SK-N-SH treated with all-trans-retinoic acid at 6 μM for 48 hours (cell line): ENCODE measurements around the gene IGSF22.

Experiments
- ARNTL ChIP-seq: fragments of 450-650 bp; formaldehyde crosslinking; IDR thresholded peaks from 2 replicates; pipeline ENCODE4 v1.5.0; 2020; ENCODE audit warnings: low read depth, mild to moderate bottlenecking, moderate library complexity, borderline replicate concordance
- CSDC2 ChIP-seq: fragments of 250-450 bp; sonication (Bioruptor Pico); IDR thresholded peaks from 2 replicates; pipeline ENCODE4 v1.5.0; 2020; ENCODE audit warnings: mild to moderate bottlenecking, moderate library complexity
- ESRRG ChIP-seq: fragments of 250-450 bp; sonication (Bioruptor Pico); IDR thresholded peaks from 2 replicates; pipeline ENCODE4 v1.6.1; 2021; ENCODE audit warnings: mild to moderate bottlenecking
- GLIS3 ChIP-seq: fragments of 250-450 bp; sonication (Bioruptor Pico); IDR thresholded peaks from 2 replicates; pipeline ENCODE4 v1.5.0; 2020; ENCODE audit warnings: mild to moderate bottlenecking, moderate library complexity
- ISL1 ChIP-seq: fragments of 250-450 bp; sonication (Bioruptor Pico); IDR thresholded peaks from 2 replicates; pipeline ENCODE4 v2.1.2; 2022; ENCODE audit warnings: mild to moderate bottlenecking, moderate library complexity
- PATZ1 ChIP-seq: fragments of 250-450 bp; sonication (Bioruptor Pico); IDR thresholded peaks from 2 replicates; pipeline ENCODE4 v1.8.0; 2020; ENCODE audit warnings: mild to moderate bottlenecking, moderate library complexity, borderline replicate concordance
- RARB ChIP-seq: fragments of 250-450 bp; sonication (Bioruptor Pico); IDR thresholded peaks from 2 replicates; pipeline ENCODE4 v1.8.0; 2021; ENCODE audit warnings: mild to moderate bottlenecking, moderate library complexity
- TOX ChIP-seq: fragments of 250-450 bp; sonication (Bioruptor Pico); IDR thresholded peaks from 2 replicates; pipeline ENCODE4 v1.8.0; 2021; ENCODE audit warnings: mild to moderate bottlenecking, moderate library complexity, borderline replicate concordance
- ZNF8 ChIP-seq: fragments of 450-650 bp; formaldehyde crosslinking; IDR thresholded peaks from 2 replicates; pipeline ENCODE4 v1.5.0; 2020; ENCODE audit warnings: mild to moderate bottlenecking, moderate library complexity
- TF ChIP-seq, protein P1 (sequence below): fragments of 250-450 bp; sonication (Bioruptor Pico); IDR thresholded peaks from 2 replicates; pipeline ENCODE4 v1.5.1; 2020; ENCODE audit warnings: low read depth, mild to moderate bottlenecking, moderate library complexity

DNA sequence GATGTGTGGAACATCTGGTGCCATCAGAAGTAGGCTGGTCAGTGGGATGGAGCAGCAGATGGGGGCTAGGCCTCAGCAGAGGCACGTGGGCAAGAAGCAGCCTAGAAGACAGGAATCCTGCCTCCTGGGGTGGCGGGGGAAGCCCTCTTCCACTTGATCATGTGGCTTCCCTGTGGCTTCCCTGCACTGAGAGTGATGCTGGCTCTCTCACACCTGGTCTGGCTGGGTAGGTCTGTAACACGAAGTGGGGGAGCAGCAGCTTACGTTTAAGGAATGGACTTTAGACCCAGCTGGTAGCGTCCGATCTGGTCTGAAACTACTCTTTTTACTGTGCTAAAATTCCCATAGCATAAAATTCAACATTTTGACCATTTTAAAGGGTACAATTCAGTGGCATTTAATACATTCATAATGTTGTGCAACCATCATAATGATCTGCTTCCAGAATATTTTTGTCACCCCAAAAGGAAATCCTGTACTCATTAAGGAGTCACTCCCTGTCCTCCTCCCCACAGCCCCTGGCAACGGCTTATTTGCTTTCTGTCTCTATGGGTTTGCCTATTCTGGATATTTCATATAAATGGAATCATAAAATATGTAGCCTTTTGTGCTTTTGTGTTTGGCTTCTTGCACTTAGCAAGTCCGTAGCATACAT lies 43.9 kb upstream of the IGSF22 start:
- TF ChIP-seq PATZ1 (no peak), ARNTL (CRISPR knock-in tag) (no peak), ISL1 (no peak), CSDC2 (CRISPR knock-in tag) (no peak), GLIS3 (CRISPR knock-in tag) (no peak), TOX (no peak), RARB (CRISPR knock-in tag) (no peak), ESRRG (no peak), ZNF8 (CRISPR knock-in tag) (no peak)
- TF ChIP-seq, protein P1, sequence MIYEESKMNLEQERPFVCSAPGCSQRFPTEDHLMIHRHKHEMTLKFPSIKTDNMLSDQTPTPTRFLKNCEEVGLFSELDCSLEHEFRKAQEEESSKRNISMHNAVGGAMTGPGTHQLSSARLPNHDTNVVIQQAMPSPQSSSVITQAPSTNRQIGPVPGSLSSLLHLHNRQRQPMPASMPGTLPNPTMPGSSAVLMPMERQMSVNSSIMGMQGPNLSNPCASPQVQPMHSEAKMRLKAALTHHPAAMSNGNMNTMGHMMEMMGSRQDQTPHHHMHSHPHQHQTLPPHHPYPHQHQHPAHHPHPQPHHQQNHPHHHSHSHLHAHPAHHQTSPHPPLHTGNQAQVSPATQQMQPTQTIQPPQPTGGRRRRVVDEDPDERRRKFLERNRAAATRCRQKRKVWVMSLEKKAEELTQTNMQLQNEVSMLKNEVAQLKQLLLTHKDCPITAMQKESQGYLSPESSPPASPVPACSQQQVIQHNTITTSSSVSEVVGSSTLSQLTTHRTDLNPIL (CRISPR knock-in tag) = no peak
